T-helper 2 cell (primary cell): ENCODE measurements around the gene KRTAP13-2.

Source experiments
- DNase-seq, 5 experiments: peaks; one replicate each; pipeline versions ENCODE4 v3.0.0 to v3.0.0-alpha.2; 2012 to 2022
- total RNA-seq, 2 donors: gene quantifications; one replicate each; lab custom pipeline; 2026; lab: John Stamatoyannopoulos, UW

Gene KRTAP13-2, protein sequence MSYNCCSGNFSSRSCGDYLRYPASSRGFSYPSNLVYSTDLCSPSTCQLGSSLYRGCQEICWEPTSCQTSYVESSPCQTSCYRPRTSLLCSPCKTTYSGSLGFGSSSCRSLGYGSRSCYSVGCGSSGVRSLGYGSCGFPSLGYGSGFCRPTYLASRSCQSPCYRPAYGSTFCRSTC
- 0 reads per million in 2 donors for total RNA-seq

DNA sequence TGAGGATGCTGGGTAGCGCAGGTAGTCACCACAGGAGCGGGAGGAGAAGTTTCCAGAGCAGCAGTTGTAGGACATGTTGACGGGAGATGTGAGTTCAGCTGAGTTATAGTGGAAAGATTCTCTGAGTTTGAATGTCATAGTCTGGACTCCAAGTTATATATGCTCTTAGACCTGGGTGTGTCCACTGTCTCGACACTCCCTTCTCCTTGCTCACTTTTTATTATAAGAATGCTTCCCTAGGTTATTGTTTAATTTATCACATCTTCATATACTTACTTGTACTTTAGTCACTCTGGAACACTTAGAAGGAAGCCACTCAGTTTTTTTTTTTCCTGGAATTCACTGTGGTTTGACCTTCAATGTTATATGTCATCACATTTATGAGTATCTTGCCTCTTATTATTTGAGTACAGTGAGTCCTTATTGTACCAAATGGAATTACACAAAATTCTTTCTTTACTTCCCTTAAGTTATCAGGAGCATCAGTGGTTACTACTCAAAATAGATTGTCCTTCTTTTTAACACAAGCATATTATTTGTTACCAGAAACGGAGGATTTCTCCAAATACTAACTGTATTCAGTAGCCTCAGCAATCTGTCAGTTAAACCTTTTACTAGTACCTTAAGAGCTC, at the start of gene KRTAP13-2:
KRTAP13-2 (minus strand) TSS at position 133 of the 632 bp plus-strand sequence; CDS start at position 75, 58 bp downstream.
- no peak for DNase-seq

DNA sequence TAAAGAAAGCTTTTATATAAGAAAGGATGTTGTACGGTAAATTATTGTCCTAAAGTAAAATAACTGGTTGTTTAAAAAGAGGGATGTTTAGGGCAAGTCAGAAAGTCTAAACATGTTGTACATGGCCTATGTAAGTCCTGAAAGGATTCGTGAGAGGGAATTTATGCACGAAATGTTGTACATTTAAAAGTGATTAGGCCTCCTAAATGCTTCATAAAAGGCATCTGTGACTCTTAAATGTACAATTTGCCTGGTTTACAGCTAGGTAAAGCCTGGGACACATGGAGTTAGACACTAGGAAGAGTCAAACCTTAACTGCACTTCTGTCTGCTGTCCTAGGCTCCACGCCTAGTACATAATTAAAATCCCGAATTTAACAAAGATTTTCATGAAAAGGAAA, 43.9 kb upstream of the KRTAP13-2 start:
- no peak for DNase-seq

DNA sequence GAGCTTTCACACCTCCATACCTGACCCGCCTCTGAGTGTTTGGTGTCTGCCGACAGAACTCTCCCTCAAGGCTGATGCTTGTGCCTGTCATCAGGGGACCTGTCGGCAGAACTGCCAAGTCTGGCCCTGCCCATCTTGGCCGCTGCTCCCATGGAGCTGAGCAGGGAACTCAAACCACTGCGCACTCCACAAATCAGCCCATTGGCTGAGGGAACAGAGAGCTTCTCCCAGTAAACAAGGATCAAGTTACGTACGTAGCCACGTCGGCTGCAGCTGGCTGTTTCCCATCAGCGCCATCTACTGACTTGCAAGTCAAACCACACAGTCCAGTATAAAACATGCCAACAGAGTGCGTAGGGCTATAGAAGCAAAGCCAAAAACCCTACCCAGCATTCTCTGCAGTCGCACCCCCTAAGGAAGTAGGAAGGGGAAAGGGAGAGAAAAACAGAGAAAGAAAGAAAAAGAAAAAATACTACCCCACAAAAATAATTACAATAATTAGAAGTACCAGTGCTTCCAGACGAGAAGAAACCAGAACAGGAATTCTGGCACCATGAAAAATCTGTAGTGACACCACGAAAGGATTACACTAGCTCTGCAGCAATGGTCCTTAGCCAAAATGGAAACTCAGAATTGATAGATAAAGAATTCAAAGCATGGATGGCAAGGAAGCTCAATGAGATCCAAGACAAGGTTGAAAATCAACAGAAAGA, 36.9 kb upstream of the KRTAP13-2 start:
- peak in 1 of 5 experiments; percentile 73 for DNase-seq

DNA sequence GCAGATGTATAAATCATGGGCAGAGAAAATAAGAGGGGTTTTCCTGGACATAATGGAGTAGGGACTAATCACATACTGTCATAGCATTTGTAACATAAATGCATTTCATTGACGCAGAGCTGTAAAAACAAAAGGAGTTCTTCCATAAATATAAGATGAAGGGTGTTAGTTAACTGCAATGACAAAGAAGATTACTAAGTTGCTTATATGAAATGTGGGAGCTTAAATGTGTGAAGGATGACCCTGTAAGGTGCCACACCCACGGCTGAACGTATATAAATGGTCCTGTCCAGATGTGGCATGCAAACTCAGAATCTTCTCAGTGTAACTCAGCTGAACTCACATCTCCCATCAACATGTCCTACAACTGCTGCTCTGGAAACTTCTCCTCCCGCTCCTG, 23.7 kb upstream of the KRTAP13-2 start, which contains the start of gene KRTAP13-1:
KRTAP13-1 (plus strand) TSS at position 301 of the 400 bp plus-strand sequence; CDS start at position 357, 56 bp downstream.
- DNase-seq: no peak

DNA sequence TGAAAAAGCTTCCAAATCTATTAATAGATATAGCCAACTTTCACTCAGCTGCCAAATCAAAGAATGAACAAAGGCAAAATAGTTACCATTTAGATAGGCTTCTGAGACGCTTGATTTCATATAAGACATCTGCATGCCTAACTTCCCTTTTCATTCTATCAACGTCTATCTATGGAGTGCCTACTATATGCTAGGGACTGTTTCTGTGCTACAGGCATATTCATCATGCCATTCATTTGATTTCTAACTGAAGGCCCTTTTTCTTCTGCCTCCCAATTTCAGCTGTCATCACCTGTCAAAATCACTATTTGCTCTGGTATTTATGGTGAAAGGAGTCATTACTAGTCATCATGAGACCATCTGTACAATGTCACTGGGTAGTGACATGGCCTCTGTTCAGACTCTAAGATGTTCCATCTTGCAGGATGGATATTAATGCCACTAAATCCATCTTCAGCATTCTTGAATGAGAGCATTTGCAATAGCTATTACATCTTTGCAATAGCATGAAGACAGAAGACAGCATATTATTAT, 19.5 kb upstream of the KRTAP13-2 start:
- no peak for DNase-seq

DNA sequence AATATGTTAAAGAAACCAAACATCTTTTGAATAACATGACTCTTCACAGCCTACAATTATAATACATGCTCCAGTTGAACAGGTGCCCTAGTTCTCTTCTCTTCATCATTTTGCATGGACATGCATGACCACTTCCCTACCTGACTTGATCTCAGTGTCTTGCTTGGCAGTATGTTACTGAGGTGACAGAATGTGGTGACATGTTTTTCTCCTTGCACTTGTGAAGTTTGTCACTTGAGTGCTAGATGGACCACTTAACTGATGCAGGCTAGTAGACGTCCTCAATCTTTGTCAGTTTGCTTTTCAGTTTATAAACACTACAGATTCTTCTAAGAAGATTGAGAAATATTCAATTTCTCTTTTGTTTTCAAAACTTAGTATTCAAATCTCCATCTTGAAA, 10.1 kb upstream of the KRTAP13-2 start:
- DNase-seq: no peak

DNA sequence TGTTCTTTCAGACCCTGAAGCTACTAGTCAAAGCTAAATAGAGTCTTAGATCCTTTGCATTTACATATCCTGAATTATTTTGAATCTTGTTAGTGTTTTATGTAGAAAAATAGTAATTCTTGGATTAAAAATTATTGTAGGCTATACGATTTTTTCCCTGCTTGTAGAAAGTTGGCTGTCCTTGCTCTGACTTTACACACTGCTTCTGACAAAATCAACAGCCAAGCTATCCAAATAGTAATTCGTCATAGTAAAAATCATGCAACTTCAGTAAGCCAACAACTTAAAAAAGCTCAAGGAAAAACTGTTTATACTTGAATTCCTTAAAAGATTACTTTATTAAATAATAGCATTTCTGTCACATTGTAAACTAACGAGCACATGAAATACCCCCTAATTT, 16.2 kb downstream of the KRTAP13-2 start:
- no peak for DNase-seq

DNA sequence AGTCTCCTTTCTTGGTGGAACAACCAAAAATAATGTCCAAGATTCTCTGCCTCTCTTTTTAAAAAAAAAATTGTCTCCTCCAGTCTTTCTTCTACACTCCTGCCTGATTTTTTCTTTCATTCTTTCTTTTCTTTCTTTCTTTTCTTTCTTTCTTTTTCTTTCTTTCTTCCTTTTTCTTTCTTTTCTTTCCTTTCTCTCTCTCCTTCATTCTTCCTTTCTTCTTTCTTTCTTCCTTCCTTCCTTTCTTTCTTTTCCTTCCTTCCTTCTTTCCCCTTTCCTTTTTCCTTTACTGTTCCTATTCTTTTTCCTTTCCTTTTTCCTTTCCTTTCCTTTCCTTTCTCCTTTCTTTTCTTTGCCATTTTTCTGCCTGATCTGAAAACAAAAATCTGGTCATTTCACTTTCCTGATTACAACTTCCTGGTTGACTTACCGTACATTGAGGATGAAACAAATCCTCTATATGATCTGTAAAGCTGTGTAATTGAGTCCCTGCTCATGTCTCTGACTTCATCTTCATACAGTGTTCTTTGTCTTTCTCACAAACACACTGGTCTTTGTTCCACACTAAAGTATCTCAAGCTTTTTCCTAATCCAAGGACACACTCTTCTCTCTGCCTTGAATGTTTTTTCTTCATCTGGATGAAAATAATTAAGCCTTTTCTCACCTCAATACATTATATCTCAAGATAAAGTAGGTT, 17.6 kb downstream of the KRTAP13-2 start:
- DNase-seq: no peak

DNA sequence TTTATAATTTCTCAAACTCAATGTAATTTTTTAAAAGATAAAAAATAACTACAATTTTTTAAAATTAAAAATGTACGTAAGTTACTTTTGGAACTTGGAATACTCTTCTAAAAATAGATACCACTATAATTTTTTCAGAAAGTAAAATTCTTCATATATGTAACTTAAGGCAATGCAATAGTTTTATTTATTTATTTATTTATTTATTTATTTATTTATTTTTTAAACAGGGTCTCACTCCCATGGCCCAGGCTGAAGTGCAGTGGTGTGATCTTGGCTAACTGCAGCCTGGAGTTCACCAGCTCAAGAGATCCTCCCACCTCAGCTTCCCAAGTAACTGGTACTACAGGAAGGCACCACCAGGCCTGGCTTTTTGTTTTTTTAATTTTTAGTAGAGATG, 20.5 kb downstream of the KRTAP13-2 start:
- DNase-seq: no peak

DNA sequence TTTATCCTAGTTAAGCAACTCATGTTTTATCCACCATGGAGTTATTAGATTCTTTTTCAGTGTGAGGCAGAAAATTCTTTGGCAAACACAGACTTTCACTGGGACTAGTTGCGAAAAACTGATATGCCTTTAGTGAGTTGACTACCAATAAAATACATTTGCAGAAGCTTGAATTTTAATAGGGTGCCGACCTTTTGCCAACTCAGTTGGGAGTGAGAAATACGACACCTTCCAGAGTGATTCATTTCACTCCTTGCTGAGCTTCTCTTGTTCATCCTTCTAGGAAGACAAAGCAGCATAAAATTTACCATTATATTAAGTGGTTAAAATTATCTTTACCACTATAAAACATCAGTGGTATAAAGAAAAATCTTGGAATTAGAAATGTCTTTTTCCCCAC, 22.5 kb downstream of the KRTAP13-2 start:
- no peak for DNase-seq

DNA sequence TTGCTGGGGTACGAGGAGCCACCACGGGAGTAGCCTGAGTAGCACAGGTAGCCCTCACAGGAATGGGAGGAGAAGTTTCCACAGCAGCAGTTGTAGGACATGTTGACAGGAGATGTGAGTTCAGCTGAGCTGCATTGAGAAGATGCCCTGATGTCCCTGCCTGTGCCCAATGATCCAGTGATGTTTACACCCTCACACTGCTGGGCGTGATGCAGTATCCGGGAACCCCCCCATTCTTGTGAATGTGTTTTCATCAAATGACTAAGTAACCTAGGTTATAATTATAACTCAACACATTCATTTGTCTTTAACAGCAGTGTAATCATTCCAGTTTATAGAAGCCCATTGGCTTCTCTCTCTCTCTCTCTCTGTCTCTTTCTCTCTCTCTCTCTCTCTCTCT, 23.6 kb downstream of the KRTAP13-2 start, which contains the start of gene KRTAP23-1:
KRTAP23-1 (minus strand) TSS at position 101 of the 400 bp plus-strand sequence; CDS start at position 101, 0 bp downstream.
- peak in 1 of 5 experiments; percentile 2 for DNase-seq

DNA sequence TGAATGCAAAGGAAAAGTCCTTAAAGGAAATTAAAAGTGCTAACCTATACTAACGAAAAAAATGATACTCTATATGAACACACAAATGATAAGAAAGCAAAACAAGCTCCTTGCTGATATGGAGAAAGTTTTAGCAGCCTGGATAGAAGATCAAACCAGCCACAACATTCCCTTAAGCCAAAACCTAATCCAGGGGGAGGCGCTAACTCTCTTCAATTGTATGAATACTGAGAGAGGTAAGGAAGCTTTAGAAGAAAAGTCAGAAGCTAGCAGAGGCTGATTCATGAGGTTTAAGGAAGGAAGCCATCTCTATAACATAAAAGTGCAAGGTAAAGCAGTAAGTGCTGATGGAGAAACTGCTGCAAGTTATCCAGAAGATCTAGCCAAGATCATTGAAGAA, 27.1 kb downstream of the KRTAP13-2 start:
- DNase-seq: no peak

DNA sequence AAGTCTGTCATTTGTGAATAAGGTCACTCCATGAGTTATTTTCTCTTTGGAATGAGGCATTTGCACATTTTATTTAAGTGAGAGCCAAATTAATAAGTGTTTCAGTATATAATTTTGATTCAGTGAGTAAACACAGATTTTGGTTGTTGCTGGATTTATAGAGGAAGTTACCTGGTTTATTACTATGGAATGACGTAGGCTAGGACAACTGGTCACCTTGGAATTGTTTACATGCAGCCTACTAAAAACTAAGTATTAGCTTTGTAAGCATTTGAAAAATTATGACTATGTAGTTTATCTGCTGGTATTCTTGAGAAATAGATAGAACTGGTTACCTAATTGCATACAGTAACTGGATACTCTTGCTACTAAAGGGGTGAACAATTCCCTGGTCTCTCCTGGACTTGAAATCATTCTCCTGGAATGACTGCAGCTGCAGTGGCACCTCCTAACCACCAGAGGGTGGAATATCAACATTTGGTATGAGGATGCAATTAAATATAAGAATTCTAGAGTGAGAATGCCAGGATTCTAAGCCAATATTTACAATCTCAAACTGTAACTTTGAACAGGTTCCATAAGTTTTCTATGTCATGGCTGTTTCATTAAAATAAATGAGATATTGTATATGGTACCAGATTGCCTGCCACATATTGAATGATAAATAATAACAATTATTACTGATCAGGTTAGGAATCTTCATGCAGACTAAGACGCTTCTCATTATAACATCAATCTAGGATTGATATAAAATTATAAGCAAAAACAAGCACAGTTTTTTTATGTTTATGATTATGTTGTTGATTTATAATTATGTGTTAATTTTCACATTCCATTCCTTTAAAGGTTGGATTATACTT, 31.1 kb downstream of the KRTAP13-2 start:
- peak in 2 of 5 experiments; percentile 14 to 17 for DNase-seq

DNA sequence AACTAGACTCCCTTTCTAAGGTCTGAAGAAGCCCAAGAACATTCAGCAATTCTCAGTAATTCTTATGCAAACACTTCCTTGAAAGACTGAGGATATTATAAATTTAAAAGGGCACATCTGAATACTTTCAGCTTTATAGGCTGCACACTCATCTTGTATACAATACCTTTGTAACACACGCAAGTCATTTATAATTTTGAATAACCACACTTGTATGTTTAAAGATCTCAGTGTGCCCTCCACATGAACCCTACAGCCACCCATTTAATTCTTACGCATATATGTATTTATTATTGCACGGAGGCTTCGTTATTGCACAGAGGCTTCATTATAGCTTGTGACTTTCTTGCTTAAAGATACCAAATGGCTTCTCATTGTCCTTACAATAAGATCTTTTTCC, 33.4 kb downstream of the KRTAP13-2 start:
- no peak for DNase-seq

DNA sequence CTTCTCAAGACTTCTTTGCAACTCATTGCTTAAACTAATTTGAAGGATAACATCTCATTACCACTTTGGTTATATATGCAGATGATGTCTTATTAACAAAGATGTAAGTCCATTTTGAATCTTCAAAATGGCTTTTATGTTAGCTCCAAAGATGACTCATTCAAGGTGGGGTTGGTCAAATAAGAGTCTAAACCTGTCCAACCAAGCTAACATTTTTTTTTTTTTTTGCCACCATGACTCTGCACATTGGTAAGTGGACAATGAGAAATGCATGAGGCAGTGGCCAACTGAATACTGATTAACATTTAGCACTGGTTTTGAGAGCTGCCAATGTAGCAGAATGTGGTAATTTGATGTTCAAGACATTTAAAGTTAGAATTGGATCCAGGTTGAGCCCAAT, 34.3 kb downstream of the KRTAP13-2 start:
- no peak for DNase-seq

DNA sequence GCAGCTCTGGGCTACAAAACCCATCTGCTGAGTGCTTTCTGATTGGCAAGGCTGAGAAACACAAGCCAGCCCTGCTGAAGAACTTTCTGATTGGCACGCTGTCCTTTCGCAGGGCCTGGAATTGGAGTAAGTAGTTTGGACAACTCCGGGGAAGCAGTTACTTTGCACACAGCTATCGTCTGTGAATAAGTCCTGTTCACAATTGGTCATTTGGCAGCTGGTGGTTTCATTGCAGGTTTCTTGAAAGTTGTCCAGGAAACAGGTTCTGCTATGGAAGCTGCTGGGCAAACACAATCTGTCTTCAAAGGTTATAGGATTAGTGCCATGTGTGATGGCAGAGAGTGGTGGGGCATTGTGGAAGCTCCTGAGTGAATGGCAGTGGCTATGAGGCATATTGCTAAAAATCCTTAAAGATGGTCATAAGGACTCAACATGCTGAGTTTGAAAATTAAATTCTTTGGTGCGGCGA, 34.8 kb downstream of the KRTAP13-2 start, which contains the start of gene KRTAP27-1:
KRTAP27-1 (minus strand) TSS at position 419 of the 469 bp plus-strand sequence; CDS start at position 393, 26 bp downstream.
- DNase-seq: no peak

DNA sequence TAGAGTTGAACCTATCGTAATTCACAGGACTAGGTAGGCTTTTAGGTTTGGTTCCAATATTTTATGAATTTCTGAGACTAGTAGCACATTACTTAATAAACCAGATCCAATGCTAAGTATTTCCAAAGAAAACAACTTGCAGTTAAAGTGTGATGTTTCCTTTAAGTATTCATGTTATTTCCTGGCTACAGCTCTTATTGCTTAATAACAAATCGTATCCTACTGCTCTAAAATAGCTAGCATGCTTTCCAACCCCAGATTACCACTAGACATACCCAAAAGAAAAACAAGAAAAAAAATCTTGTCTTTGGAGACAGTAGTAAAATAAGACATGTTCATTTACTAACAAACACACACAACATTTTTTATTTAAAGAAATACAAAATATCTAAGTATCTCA, 35.5 kb downstream of the KRTAP13-2 start:
- no peak for DNase-seq

DNA sequence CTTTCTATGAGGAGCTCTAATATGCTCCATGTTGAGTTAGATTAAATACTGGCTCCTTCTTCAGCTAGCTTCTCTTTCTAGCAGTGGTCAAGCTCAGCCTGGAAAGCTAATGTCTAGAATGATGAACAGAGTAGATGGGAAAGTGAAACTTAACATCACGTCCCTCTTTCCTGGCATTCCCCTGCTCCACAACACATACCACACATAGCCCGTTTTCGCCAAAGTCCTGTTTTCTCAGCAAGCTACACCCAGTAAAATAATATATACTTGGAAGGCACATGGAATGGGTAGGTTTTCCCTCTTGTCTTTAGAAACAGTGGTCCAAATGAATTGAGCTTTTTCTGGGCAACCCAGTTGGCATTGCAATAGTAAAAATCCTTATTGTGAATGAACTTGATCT, 38.3 kb downstream of the KRTAP13-2 start:
- DNase-seq: no peak

DNA sequence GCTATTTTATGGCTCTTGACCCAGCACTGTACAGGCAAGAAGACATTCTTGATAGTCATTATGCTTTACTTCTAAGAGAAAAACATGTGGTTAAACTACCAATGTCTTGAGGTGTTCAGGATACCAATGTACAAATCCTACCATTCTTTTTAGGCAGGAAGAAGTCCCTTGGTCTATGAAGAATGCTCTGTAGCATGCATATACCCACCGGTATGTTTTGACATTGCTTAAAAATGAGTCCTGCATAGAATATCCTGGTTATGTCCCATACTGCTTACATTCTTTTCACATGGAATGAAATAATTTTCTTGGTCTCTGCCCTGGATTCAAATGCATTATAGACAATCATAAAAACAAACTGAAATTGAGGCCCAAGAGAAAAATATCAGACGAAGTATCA, 39.4 kb downstream of the KRTAP13-2 start:
- no peak for DNase-seq

DNA sequence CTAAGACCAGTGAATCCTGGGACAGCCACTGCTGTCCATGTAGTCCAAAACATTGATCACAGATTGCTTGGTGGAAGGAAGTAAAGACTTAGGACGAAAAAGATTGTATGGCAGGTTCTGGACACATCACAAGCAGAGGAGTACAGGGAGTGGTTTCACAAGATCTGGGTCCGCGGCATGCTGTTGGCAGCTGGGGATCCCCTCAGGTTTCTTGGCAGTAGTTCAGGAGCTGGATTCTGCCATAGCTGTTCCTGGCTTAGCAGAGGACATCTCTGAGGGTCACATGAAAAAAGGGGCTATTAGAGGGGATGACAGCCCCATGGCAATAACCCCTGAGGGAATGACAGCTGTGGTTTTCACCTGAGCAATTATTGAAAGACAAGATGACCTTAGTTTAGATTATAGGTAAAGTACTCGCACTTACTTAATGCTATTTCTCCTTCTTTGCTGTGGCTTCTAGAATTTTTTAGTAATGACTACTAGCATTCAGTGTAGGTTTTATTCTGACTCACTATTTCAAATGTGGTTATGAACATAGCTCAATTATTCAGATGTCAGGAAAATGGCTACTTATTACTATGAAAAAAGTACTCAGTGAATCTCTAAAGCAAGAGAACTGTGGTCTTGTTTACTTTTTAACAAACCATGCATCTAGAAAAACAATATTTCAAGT, 42.7 kb downstream of the KRTAP13-2 start:
- DNase-seq: peak in 1 of 5 experiments; percentile 27

DNA sequence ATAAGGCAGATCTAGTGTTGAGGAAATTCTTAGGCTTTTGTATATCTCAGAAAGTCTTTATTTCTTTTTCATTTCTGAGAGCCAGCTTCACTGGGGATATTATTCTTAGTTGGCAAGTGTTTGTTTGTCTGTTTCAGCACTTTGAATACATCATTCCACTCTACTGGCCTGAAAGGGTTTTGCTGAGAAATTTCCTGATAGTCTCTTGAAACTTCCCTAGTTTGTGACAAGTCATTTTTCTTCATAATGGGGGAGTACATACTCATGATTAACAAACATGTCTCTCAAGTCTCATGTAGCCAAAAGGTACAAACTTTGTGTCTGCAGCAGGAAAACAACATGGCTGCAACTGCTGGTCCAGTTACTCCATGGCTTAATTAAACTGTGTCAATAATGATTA, 45.7 kb downstream of the KRTAP13-2 start:
- DNase-seq: no peak
